KOPT-K1 (cell line): Measurements from ENCODE around the gene GPR65.
A peak's percentile ranks its signal among the peaks of the same experiment; 100 is the strongest.

Experiments used
- H3K27ac ChIP-seq: fragments of 200-600 bp; sonication (generic); 2 replicates; pipeline ENCODE4 v1.5.1; 2016; ENCODE audit warnings: antibody characterized with exemption, mild to moderate bottlenecking, low read depth, low read length; ENCODE audit not compliant: poor library complexity, severe bottlenecking
- H3K36me3 ChIP-seq: fragments of 200-600 bp; sonication (generic); 2 replicates; pipeline ENCODE4 v1.5.1; 2017; ENCODE audit warnings: antibody characterized with exemption, mild to moderate bottlenecking, low read length, moderate library complexity; ENCODE audit not compliant: insufficient read depth
- H3K9me3 ChIP-seq: fragments of 200-600 bp; sonication (generic); 2 replicates; pipeline ENCODE4 v1.5.1; 2017; ENCODE audit warnings: antibody characterized with exemption, low read length, mild to moderate bottlenecking; ENCODE audit not compliant: insufficient read depth, poor library complexity, severe bottlenecking

GPR65 gene

DNA sequence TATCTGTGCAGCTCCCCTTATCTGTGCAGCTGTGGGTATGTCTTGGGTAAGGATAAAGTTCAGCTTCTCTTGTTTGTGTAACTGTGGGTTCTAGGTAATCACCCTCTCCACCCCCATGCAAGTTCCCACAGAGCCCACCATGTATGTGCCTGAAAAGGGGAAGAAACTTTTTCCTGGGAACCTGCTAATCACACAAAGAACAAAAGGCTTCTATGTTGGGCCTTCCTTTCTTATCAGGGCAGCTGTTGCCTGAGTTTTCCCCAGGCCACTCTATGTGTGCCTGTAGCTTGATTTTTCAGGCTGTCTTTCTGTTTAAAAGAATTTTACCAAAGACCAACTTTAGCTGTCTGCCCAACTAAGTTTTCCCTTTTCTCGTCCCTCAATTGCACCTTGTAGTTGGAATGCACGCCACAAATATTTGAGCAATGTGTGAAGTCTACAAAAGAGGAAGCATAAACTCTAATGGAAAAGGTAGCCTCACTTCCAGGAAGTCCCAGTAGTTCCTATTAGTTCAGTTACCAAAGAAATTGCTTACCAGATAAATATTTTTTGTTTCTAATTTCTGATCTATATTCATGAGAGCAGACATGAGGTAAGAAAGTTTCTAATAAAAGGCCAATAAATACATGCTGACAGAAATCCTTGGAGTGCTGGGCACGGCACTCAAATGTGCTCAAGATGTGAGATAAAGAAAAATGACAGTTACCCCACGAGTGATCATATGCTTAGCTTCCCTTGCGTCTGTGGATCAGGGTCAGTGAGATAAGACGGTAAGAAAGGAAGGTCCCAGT is 9.2 kb upstream of the GPR65 start:
- H3K36me3 ChIP-seq, result no peaks in the 10 kb centered on the region
- peak overlapping the region; percentile 32 for H3K27ac ChIP-seq
- peaks cover 15% of the 10 kb centered on the region for H3K9me3 ChIP-seq

DNA sequence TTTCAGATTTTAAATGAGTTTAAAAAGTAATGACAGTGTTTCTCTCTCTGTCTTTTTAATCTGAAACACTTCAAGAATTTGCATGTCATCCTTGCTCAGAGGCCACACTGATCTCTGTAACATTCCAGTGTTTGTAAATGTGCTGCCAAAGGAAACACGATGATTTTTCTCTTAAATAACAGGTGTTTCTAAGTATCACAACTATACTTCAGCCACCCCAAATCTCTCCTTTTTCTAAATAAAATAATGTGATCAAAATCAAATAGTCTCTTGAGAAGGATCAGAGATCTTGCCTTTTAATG is 8.7 kb upstream of the GPR65 start:
- H3K27ac ChIP-seq, result peak overlapping the region; percentile 32
- H3K9me3 ChIP-seq, result peaks cover 15% of the 10 kb centered on the region
- H3K36me3 ChIP-seq, result no peaks in the 10 kb centered on the region

DNA sequence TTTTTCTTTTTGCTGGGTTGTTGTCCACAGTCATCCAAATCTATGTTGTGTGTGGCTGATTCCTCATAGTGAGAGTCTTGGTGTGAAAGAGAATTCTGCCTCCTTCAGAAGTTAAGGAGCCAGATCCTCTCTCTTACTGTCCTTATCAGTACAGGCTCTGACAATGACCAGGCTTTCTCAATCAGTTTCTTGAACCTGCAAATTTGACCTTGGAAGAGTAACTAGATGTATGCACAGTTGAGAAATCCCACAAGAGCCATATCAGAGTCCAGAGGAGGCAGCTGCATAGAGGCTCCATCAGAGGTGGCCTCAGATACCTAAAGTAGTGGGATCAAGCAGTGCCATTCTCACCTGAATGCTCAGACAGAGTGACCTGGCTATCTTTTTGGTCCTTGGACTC is 6.5 kb upstream of the GPR65 start:
- peaks cover 4% of the 10 kb centered on the region for H3K9me3 ChIP-seq
- H3K27ac ChIP-seq, result no peak overlapping the region
- H3K36me3 ChIP-seq, result no peaks in the 10 kb centered on the region

DNA sequence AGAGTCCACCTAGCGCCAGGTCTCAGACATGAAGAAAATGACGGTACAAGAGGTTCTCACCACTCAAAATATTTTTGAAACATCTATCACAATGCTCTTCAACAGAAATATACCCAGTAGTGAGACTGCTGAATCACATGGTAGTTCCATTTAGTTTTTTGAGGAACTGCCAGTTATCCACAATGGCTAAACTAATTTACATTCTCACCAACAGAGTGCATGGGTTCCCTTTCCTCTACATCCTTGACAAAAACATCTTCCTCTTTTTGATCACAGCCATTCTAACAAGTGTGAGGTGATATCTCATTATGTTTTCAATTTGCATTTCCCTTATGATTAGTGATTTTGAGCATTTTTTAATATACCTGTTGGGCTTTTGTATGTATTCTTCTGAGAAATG is 5.7 kb upstream of the GPR65 start:
- peaks cover 4% of the 10 kb centered on the region for H3K9me3 ChIP-seq
- no peaks in the 10 kb centered on the region for H3K36me3 ChIP-seq
- H3K27ac ChIP-seq, result no peak overlapping the region

DNA sequence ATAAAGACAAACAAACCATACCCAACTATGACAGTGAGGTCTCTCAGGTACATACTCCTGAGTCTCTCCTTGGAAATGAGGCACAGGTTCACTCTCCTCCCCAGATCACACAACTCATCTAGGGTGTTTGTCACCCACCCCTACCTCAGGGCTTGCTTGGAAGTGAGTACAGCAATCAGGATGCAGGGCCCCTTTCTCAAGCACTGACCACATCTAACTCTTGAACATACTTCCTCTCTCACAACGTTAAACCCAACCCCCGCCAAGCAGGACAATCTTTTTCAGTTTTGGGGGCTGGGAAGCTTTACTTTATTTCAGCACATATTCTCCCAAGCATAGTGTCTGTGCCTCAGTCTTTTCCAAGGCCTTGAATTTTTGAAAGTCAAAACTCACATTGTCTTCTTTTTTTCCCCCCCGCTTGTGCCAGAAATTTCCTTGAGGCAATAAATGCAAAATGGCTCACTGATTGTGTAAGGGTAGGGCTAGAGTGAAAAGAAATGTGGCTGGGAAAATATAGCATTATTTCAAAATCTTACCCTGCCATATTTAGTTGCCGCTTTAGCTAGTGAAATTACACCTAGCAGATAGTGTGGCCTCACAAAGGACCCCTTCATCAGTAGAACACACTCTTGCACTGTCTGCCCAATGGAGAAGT is 2.4 kb upstream of the GPR65 start:
- no peaks in the 10 kb centered on the region for H3K9me3 ChIP-seq
- H3K27ac ChIP-seq, result peak overlapping the region; percentile 79
- H3K36me3 ChIP-seq, result no peaks in the 10 kb centered on the region

DNA sequence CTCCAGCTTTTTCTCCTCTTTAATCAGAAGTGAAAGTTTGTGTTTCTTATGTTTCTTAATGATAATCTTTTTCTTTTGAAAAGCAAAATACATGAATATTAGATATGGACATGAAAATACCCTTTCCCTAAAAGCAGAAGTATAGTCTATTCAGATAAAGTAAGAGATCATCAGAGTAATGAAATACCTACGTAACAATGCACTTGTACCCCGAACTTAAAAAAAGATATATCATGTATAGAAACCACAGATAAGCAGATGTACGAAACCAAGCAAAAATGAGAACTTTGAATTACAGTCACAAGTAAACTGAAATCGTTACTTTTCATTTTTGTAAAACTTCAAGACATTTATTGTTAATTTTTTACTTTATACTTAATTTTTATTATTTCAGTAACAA is 1.5 kb upstream of the GPR65 start:
- no peaks in the 10 kb centered on the region for H3K36me3 ChIP-seq
- H3K27ac ChIP-seq, result peak overlapping the region; percentile 79
- H3K9me3 ChIP-seq, result no peaks in the 10 kb centered on the region

DNA sequence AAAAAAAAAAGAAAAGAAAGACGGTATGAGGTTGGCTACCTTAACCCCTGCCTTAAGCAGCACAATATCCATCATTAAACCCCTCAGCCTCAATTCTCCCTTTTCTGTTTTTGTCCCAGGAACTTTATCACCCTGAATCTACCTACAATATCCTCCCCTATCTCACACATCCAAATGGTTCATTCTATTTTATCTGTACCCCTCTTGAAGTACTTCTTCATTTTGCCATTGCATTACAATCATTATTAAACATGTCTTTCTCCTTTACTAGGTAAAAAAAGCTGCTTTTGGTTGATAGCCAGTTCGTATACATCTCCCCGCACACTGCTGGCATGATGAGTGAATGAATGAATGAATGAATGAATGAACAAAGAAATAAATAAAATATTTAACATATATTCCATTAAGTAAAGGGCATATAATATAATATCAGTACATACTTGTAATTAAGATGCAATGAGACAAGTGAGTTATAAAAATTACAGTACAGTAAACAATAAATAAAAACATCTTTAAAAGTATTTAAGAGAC is 364 bp upstream of the GPR65 start:
- H3K27ac ChIP-seq, result peak overlapping the region; percentile 79
- no peaks in the 10 kb centered on the region for H3K36me3 ChIP-seq
- H3K9me3 ChIP-seq, result no peaks in the 10 kb centered on the region

DNA sequence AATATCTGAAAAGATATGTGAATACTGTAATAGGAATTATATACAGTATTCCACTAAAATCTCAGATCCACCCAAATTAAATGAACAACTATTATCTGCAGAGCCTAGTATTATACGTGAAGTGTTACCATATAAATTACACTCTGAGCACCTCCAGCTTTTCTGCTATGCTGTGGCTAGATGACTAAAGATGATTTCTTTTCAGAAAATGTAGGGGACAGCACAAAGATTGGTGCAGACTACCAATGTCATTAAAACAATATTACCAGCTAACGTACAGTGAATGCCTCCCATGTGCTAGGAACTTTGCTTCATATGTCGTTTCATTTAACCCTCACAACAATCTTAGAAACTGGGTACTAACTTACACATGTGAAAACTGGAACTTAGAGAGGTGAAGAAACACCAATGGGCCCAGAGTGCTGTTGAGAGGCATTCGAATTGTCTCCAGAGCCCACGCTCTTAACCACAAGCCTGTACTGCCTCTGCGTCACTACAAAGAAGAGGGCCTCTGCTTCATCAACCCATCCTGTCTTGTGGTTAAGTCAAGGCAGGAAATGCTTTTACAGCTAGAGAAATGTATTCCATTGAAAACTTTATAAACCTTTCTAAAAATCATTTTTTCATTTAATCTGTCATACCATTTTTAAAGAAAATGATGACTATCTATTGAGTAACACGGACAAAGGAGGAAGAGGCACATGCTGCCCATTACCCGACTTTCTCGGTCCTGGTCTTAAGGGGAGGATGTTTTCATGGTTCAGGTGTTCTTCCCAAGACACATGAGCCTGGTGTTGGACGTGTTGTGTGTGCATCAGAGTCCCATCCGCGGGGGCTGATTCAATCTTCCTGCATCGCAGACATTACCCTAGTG is 1.3 kb downstream of the GPR65 start:
- Histone ChIP-seq H3K36me3 (0 out of 2 replicates have a peak, but pooled peaks cover 6% of the 10 kb centered on the region), H3K9me3 (no peaks in the 10 kb centered on the region), H3K27ac (peak overlapping the region; percentile 79)

DNA sequence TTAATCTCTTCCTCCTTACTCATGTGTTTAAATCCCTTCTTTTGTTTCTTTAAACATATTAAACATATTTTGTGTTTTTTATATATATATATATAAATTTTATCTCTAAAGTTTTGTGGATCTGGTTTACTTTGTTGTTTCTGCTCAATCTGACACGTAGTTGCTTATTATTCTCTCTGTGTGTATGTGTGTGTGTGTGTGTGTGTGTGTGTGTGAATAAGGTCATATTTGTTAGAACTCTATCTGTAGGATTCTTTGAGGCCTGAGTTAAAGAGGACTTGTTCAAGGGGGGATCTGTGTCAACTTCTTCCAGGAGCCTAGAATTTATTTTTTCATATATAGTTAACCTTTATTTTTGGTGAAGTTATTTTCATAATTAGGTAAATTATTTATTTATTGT is 2.7 kb downstream of the GPR65 start:
- Histone ChIP-seq H3K9me3 (no peaks in the 10 kb centered on the region), H3K36me3 (0 out of 2 replicates have a peak, but pooled peaks cover 6% of the 10 kb centered on the region), H3K27ac (peak overlapping the region; percentile 79)

DNA sequence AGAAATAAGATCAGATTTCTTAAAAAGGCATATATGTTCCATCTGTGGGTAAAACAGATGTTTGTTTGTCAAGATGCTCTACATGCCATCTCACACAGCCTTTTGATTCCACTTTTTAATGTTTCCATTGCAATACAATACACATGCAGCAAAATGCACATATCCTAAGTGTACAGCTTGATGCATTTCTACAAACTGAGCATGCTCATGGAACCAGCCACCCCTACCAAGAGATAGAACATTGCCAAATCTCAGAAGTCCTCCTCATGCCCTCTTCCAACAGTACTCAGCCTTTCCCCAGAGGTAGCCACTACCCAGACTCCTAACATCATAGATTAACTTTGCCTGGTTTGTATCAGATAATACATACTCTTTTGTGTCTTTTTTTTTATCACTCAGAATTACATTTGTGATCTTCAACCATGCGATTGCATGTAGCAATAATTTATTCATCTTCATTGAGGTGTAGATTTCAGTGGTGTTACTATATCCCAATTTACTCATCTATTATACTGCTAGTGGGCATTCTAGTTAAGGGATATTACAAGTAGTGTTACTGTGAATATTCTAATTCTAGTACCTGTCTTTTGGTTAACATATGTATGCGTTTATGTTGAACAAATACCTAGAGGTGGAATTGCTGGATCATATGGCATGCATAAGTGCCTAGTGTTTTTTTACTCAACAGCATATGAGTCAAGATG is 3.3 kb downstream of the GPR65 start:
- Histone ChIP-seq H3K9me3 (no peaks in the 10 kb centered on the region), H3K36me3 (0 out of 2 replicates have a peak, but pooled peaks cover 6% of the 10 kb centered on the region), H3K27ac (peak overlapping the region; percentile 18)

DNA sequence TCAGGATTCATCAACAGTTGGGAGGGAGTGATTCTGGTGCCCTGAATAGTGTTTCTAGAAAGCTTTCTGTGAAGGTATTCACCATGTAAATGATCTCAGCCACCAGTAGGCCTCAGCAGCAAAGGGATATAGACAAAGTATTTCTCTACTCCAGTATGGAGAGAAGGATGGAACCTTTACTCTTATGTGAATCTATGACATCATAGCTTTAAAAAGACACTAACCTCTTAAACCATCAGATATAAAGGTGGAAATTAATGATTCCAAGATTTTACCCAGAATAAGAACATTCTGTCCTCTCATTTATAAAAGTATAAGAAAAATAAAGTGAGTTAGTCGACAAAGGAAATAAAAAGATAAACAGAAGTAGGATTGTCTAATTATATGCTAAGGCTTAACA is 4.6 kb downstream of the GPR65 start:
- H3K36me3 ChIP-seq, result 0 out of 2 replicates have a peak, but pooled peaks cover 6% of the 10 kb centered on the region
- H3K9me3 ChIP-seq, result no peaks in the 10 kb centered on the region
- no peak overlapping the region for H3K27ac ChIP-seq

DNA sequence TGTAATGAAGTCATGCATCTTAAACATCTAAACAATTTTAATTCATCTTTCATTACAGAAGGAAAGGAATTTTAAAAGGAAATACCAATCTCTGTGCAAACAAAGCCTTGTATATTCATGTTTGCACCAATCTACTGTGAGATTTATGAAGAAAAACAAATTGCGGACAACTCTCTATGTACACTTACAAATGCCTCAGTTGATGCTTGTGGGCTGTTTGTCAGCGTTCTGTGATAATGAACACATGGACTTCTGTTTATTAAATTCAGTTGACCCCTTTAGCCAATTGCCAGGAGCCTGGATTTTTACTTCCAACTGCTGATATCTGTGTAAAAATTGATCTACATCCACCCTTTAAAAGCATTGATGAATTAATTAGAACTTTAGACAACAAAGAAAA is 5.4 kb downstream of the GPR65 start:
- H3K27ac ChIP-seq, result no peak overlapping the region
- H3K36me3 ChIP-seq, result 0 out of 2 replicates have a peak, but pooled peaks cover 6% of the 10 kb centered on the region

DNA sequence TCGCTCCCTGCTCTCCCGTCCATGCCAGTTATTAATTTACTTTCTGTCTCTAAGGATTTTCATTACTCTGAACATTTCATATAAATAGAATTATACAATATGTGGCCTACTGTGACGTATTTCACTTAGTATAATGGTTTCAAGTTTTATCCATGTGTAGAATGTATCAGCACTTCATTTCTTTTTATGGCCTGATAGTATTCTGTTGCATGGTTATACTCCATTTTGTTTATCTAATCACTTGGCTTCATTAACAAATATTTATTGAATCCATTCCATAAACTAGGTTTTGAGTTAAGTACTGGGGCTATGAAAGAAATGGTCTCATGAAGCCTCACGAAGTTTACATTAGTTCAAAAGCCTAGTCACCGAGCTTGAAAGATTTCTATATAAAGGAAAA is 7.6 kb downstream of the GPR65 start:
- Histone ChIP-seq H3K27ac (no peak overlapping the region), H3K9me3 (no peaks in the 10 kb centered on the region), H3K36me3 (0 out of 2 replicates have a peak, but pooled peaks cover 11% of the 10 kb centered on the region)

More for the DNA sequence above, 5.4 kb downstream of the GPR65 start:
- no peaks in the 10 kb centered on the region for H3K9me3 ChIP-seq

DNA sequence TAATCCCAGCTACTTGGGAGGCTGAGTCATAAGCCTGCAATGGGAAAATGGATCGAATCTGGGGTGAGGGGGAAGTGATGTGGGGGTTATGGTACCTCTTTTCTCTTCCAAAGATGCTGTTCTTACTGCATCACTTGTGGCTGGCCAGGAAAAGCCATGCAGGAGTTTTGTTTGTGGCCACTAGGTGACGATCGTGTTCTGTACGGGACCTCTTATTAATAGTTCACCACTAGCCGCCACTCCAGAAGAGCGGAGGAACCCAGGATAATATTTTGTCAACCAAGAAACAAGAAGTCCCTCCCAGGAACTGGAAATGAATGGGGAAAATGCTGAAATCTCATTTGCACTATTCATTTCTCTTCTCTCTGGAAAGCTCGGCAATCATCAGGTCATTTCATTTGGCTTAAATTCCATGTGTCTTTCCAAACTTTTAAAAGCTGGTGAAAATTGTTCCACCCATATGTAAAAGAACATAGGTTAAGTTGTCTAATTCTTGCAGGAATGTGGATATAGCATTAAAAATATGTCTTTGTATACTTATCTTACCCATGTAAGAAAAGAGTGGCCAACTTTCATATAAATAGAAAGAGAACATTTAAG is 8.9 kb downstream of the GPR65 start:
- Histone ChIP-seq H3K9me3 (no peaks in the 10 kb centered on the region), H3K27ac (no peak overlapping the region), H3K36me3 (0 out of 2 replicates have a peak, but pooled peaks cover 11% of the 10 kb centered on the region)
